Activated naive CD4-positive, alpha-beta T cell treated with anti-CD3 and anti-CD28 coated beads, Interleukin-2, amount 10 ng/mL, durations not matched to agents 7 days and 5 days (primary cell): ENCODE measurements around the gene BRI3.

Experiments used
- CTCF ChIA-PET: fragments of 350-600 bp; sonication (Branson Sonifier 250); formaldehyde crosslinking; loops from one replicate; lab custom pipeline; 2021; ENCODE audit warnings: antibody characterized with exemption; lab: Charles Lee
- DNase-seq: peaks from one replicate; pipeline ENCODE4 v3.0.0-alpha.2; 2020
- H3K27ac Mint-ChIP-seq: one replicate; pipeline ENCODE4 v1.8.0; 2021; ENCODE audit warnings: mild to moderate bottlenecking, moderate library complexity, mixed read lengths
- H3K27me3 Mint-ChIP-seq: one replicate; pipeline ENCODE4 v1.8.0; 2021; ENCODE audit warnings: mild to moderate bottlenecking, mixed read lengths
- H3K36me3 Mint-ChIP-seq: one replicate; pipeline ENCODE4 v1.8.0; 2021; ENCODE audit warnings: mixed read lengths
- H3K4me1 Mint-ChIP-seq: one replicate; pipeline ENCODE4 v1.8.0; 2021; ENCODE audit warnings: mixed read lengths
- H3K4me3 Mint-ChIP-seq: one replicate; pipeline ENCODE4 v1.8.0; 2021; ENCODE audit warnings: mild to moderate bottlenecking, moderate library complexity, mixed read lengths
- H3K9me3 Mint-ChIP-seq: one replicate; pipeline ENCODE4 v1.8.0; 2021; ENCODE audit warnings: mixed read lengths

Gene BRI3

GRCh38 chr7:98322331-98323270 is 41.1 kb downstream of the BRI3 start:
- DNase-seq = no peak
- CTCF ChIA-PET = no interaction called here
- H3K9me3 Mint-ChIP-seq = no peaks in the 10 kb centered on the region
- no peaks in the 10 kb centered on the region for H3K4me1 Mint-ChIP-seq
- H3K4me3 Mint-ChIP-seq = no peak overlapping the region
- H3K36me3 Mint-ChIP-seq = no peaks in the 10 kb centered on the region
- H3K27me3 Mint-ChIP-seq = peaks cover 16% of the 10 kb centered on the region
- no peak overlapping the region for H3K27ac Mint-ChIP-seq

- H3K9me3 Mint-ChIP-seq = no peaks in the 10 kb centered on the region
- no peak overlapping the region for H3K4me3 Mint-ChIP-seq
- H3K36me3 Mint-ChIP-seq = no peaks in the 10 kb centered on the region
- peaks cover 16% of the 10 kb centered on the region for H3K27me3 Mint-ChIP-seq
- no peaks in the 10 kb centered on the region for H3K4me1 Mint-ChIP-seq
- DNase-seq = no peak
- H3K27ac Mint-ChIP-seq = no peak overlapping the region
- CTCF ChIA-PET = interaction anchor here (0.5 kb wide), 1 partner anchor 561 kb away, joined by 3 read pairs; no protein-coding TSS in a partner anchor
These were observed 42.3 kb downstream of the BRI3 start for GRCh38 chr7:98323597-98324322.

- H3K4me3 Mint-ChIP-seq = no peak overlapping the region
- CTCF ChIA-PET = no interaction called here
- no peaks in the 10 kb centered on the region for H3K9me3 Mint-ChIP-seq
- no peaks in the 10 kb centered on the region for H3K4me1 Mint-ChIP-seq
- H3K27me3 Mint-ChIP-seq = peaks cover 16% of the 10 kb centered on the region
- no peak overlapping the region for H3K27ac Mint-ChIP-seq
- DNase-seq = no peak
- no peaks in the 10 kb centered on the region for H3K36me3 Mint-ChIP-seq
These were observed 43.3 kb downstream of the BRI3 start for GRCh38 chr7:98324782-98325181.

- H3K27me3 Mint-ChIP-seq = no peaks in the 10 kb centered on the region
- peaks cover 3% of the 10 kb centered on the region for H3K9me3 Mint-ChIP-seq
- H3K27ac Mint-ChIP-seq = no peak overlapping the region
These were observed 47.8 kb downstream of the BRI3 start for GRCh38 chr7:98329100-98329790.

GRCh38 chr7:98329791-98330373 is 48.4 kb downstream of the BRI3 start:
- DNase-seq = no peak
- H3K9me3 Mint-ChIP-seq = peaks cover 3% of the 10 kb centered on the region
- H3K4me1 Mint-ChIP-seq = no peaks in the 10 kb centered on the region
- CTCF ChIA-PET = no interaction called here
- no peak overlapping the region for H3K27ac Mint-ChIP-seq
- no peaks in the 10 kb centered on the region for H3K36me3 Mint-ChIP-seq
- H3K4me3 Mint-ChIP-seq = no peak overlapping the region
- H3K27me3 Mint-ChIP-seq = no peaks in the 10 kb centered on the region

More at GRCh38 chr7:98329100-98329790, 47.8 kb downstream of the BRI3 start:
- H3K4me1 Mint-ChIP-seq = no peaks in the 10 kb centered on the region
- no peak overlapping the region for H3K4me3 Mint-ChIP-seq
- no peaks in the 10 kb centered on the region for H3K36me3 Mint-ChIP-seq
- CTCF ChIA-PET = no interaction called here
- no peak for DNase-seq

- no peaks in the 10 kb centered on the region for H3K36me3 Mint-ChIP-seq
- no peak overlapping the region for H3K27ac Mint-ChIP-seq
- DNase-seq = no peak
- H3K4me1 Mint-ChIP-seq = no peaks in the 10 kb centered on the region
- no peaks in the 10 kb centered on the region for H3K27me3 Mint-ChIP-seq
- CTCF ChIA-PET = no interaction called here
- peaks cover 3% of the 10 kb centered on the region for H3K9me3 Mint-ChIP-seq
- no peak overlapping the region for H3K4me3 Mint-ChIP-seq
These were observed 49.5 kb downstream of the BRI3 start for GRCh38 chr7:98330926-98331529.

DNA sequence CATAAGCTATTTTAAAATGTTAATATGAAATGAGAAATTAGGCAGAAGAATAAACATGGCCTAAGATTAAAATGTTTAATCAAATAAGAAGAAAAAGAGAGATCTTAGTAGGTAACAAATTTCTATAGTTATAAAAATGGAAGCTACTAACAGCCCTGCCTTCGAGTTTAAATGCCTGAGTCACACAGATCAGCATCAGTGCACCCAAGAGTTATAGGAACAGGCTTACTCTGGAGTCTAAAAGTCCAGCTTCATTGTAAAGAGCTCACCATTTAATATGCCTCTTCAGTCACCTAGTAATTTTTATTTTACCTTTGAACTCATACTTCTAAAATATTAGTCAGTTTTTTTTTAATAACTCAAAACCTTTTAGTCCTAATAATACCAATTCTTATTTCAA is 52.6 kb downstream of the BRI3 start:
- CTCF ChIA-PET = no interaction called here
- DNase-seq = no peak
- H3K27ac Mint-ChIP-seq = no peak overlapping the region
- no peaks in the 10 kb centered on the region for H3K4me1 Mint-ChIP-seq
- peaks cover 3% of the 10 kb centered on the region for H3K9me3 Mint-ChIP-seq
- H3K27me3 Mint-ChIP-seq = no peaks in the 10 kb centered on the region
- no peak overlapping the region for H3K4me3 Mint-ChIP-seq
- no peaks in the 10 kb centered on the region for H3K36me3 Mint-ChIP-seq

DNA sequence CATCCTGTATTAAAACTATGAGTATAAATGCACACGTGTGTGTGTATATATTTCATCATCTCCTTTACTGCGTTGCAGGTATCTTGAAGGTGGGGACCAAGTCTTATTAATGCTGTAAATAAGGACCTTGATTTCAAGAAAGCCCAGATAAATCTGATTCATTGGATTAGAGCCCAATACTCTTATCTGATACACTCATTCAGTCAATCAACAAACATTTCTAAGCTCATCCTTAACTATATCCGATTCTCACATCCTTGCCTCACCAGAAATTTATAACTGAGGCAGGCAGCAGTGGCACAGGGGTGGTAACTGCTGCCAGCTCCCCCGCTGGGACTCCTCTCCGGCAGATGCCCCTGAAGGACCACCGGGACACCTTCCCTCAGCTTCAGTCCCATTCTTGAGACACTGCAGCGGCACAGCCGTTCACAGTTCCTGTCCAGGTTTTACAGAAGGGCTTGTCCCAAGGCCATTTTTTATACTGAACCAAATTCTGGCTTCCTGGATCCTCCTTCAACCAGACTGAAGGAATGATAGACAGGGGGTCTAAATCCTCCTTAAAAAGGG is 54.0 kb downstream of the BRI3 start:
- CTCF ChIA-PET = no interaction called here
- no peak for DNase-seq
- Mint-ChIP-seq H3K4me1 (no peaks in the 10 kb centered on the region), H3K9me3 (no peaks in the 10 kb centered on the region), H3K36me3 (no peaks in the 10 kb centered on the region), H3K27ac (no peak overlapping the region), H3K4me3 (no peak overlapping the region), H3K27me3 (no peaks in the 10 kb centered on the region)

DNA sequence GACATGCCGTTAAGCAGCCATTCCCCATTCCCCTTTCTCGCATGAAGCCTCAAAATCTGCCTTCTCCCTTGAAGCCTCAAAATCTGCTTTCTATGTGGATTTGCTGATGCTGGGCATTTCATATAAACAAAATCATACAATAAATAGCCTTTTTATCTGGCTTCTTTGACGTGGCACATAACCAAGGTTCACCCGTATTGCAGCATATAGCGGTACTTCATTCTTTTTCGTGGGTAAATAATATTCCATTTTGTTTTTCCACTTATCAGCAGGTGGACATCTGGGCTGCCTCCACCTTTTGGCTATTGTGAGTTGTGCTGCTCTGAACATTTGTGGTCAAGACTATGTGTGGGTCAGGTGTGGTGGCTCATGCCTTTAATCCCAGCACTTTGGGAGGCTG is 57.0 kb downstream of the BRI3 start:
- Mint-ChIP-seq H3K4me3 (no peak overlapping the region), H3K27me3 (no peaks in the 10 kb centered on the region), H3K4me1 (no peaks in the 10 kb centered on the region), H3K27ac (no peak overlapping the region), H3K36me3 (no peaks in the 10 kb centered on the region), H3K9me3 (no peaks in the 10 kb centered on the region)
- no peak for DNase-seq
- CTCF ChIA-PET = interaction anchor here (0.7 kb wide), 1 partner anchor 504 kb away, joined by 3 read pairs; no protein-coding TSS in a partner anchor

DNA sequence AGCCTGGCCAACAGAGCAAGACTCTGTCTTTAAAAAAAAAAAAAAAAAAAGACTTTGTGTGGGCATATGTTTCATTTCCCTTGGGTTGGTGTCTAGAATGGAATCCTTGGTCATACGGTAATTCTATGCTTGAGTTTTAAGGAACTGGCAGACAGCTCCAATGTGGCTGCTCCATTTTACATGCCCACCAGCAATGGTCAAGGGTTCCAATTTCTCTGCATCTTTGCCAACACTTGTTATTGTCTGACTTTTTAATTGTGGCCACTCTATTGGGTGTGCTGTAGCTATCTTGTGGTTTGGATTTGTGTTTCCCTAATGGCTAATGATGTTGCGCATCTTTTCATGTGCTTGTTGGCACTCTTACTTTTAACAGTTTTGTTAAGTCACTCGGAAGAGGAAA is 57.6 kb downstream of the BRI3 start:
- no peaks in the 10 kb centered on the region for H3K36me3 Mint-ChIP-seq
- no peak overlapping the region for H3K27ac Mint-ChIP-seq
- CTCF ChIA-PET = interaction anchor here (0.7 kb wide), 1 partner anchor 503 kb away, joined by 3 read pairs; no protein-coding TSS in a partner anchor
- no peaks in the 10 kb centered on the region for H3K4me1 Mint-ChIP-seq
- no peak overlapping the region for H3K4me3 Mint-ChIP-seq
- no peak for DNase-seq
- no peaks in the 10 kb centered on the region for H3K9me3 Mint-ChIP-seq
- no peaks in the 10 kb centered on the region for H3K27me3 Mint-ChIP-seq

GRCh38 chr7:98341106-98341505 is 59.6 kb downstream of the BRI3 start:
- Mint-ChIP-seq H3K36me3 (no peaks in the 10 kb centered on the region), H3K4me3 (no peak overlapping the region), H3K27ac (no peak overlapping the region), H3K9me3 (no peaks in the 10 kb centered on the region), H3K4me1 (no peaks in the 10 kb centered on the region), H3K27me3 (no peaks in the 10 kb centered on the region)
- DNase-seq = no peak
- CTCF ChIA-PET = interaction anchor here (0.7 kb wide), 1 partner anchor 590 kb away, joined by 3 read pairs; no protein-coding TSS in a partner anchor
